HEK293 (cell line): Measurements from ENCODE around the gene MYO18B.

Experiments used
- CTCF ChIA-PET: fragments of 350-600 bp; formaldehyde crosslinking; extraction: SDS; loops from one replicate; lab custom pipeline; 2021; ENCODE audit warnings: antibody characterized with exemption; lab: Yijun Ruan, JAX
- POLR2A ChIA-PET: fragments of 300-600 bp; formaldehyde crosslinking; extraction: SDS; loops from one replicate; lab custom pipeline; 2020; ENCODE audit warnings: antibody characterized with exemption, inconsistent platforms; lab: Yijun Ruan, JAX
- H3K27ac ChIP-seq: fragments of 200-500 bp; sonication (Bioruptor generic); 2 replicates; pipeline ENCODE4 v1.5.1; 2014; ENCODE audit warnings: low read depth, low read length, control low read depth, inconsistent platforms; ENCODE audit errors: extremely low read depth
- H3K36me3 ChIP-seq, 2 experiments: fragments of 200-500 bp in 1 of 2; sonication (Bioruptor generic) in 1 of 2; 1 replicate in 1 of 2; 2 replicates in 1 of 2; pipeline ENCODE4 v1.5.1; 2014 to 2017; ENCODE audit warnings: inconsistent platforms in 2 of 2, low read length in 2 of 2; ENCODE audit not compliant: control insufficient read depth in 2 of 2, insufficient read depth in 1 of 2
- H3K4me1 ChIP-seq: fragments of 200-500 bp; sonication (Bioruptor generic); 2 replicates; pipeline ENCODE4 v1.5.1; 2014; ENCODE audit warnings: mild to moderate bottlenecking, low read length, inconsistent platforms; ENCODE audit not compliant: control insufficient read depth, insufficient read depth
- H3K4me3 ChIP-seq: 2 replicates; pipeline ENCODE4 v1.5.1; 2011; ENCODE audit warnings: low read depth, mild to moderate bottlenecking, control low read depth, low read length, moderate library complexity
- H3K9me3 ChIP-seq: fragments of 200-500 bp; sonication (Bioruptor generic); 2 replicates; pipeline ENCODE4 v1.5.1; 2014; ENCODE audit warnings: low read depth, low read length, inconsistent platforms; ENCODE audit not compliant: control insufficient read depth, insufficient read depth
- BCL11B ChIP-seq: fragments of 450-650 bp; formaldehyde crosslinking; IDR thresholded peaks from 2 replicates; pipeline ENCODE4 v1.5.1; 2016; ENCODE audit warnings: low read depth, missing biosample characterization, missing genetic modification characterization
- BCL6B ChIP-seq: fragments of 450-650 bp; formaldehyde crosslinking; IDR thresholded peaks from 2 replicates; pipeline ENCODE4 v1.5.1; 2017; ENCODE audit warnings: missing biosample characterization, missing genetic modification characterization
- CTCF ChIP-seq: fragments of 450-650 bp; formaldehyde crosslinking; IDR thresholded peaks from 2 replicates; pipeline ENCODE4 v1.5.1; 2016; ENCODE audit warnings: missing biosample characterization, missing genetic modification characterization
- GLI4 ChIP-seq: fragments of 450-650 bp; formaldehyde crosslinking; IDR thresholded peaks from 2 replicates; pipeline ENCODE4 v1.5.1; 2016; ENCODE audit warnings: missing biosample characterization, missing genetic modification characterization
- HOXD13 ChIP-seq: sonication (generic); formaldehyde crosslinking; IDR thresholded peaks from 2 replicates; pipeline ENCODE4 v1.8.0; 2022; ENCODE audit warnings: missing genetic modification reagents, borderline replicate concordance
- KLF1 ChIP-seq: fragments of 450-650 bp; formaldehyde crosslinking; IDR thresholded peaks from 2 replicates; pipeline ENCODE4 v1.5.1; 2016; ENCODE audit warnings: missing biosample characterization, missing genetic modification characterization
- KLF10 ChIP-seq: fragments of 450-650 bp; IDR thresholded peaks from 2 replicates; pipeline ENCODE4 v1.5.1; 2018; ENCODE audit warnings: missing biosample characterization, mild to moderate bottlenecking, missing genetic modification characterization
- KLF16 ChIP-seq: fragments of 450-650 bp; formaldehyde crosslinking; IDR thresholded peaks from 2 replicates; pipeline ENCODE4 v1.5.1; 2017; ENCODE audit warnings: missing biosample characterization, missing genetic modification characterization
- MEIS1 ChIP-seq: sonication (generic); formaldehyde crosslinking; IDR thresholded peaks from 2 replicates; pipeline ENCODE4 v1.8.1; 2022; ENCODE audit warnings: missing genetic modification reagents, mild to moderate bottlenecking, borderline replicate concordance
- TRIM28 ChIP-seq: IDR thresholded peaks from 2 replicates; pipeline ENCODE4 v1.6.1; 2011; ENCODE audit warnings: low read length, control low read depth, borderline replicate concordance
- YY1 ChIP-seq: fragments of 450-650 bp; formaldehyde crosslinking; IDR thresholded peaks from 2 replicates; pipeline ENCODE4 v1.5.1; 2018; ENCODE audit warnings: missing biosample characterization, missing genetic modification characterization
- ZNF112 ChIP-seq: fragments of 450-650 bp; formaldehyde crosslinking; IDR thresholded peaks from 2 replicates; pipeline ENCODE4 v1.5.0; 2017; ENCODE audit warnings: missing biosample characterization, missing genetic modification characterization
- ZNF133 ChIP-seq: fragments of 450-650 bp; formaldehyde crosslinking; IDR thresholded peaks from 2 replicates; pipeline ENCODE4 v1.5.1; 2016; ENCODE audit warnings: missing biosample characterization, missing genetic modification characterization
- ZNF561 ChIP-seq: fragments of 450-650 bp; IDR thresholded peaks from 2 replicates; pipeline ENCODE4 v1.5.1; 2018; ENCODE audit warnings: missing biosample characterization, missing genetic modification characterization, borderline replicate concordance
- ZNF768 ChIP-seq: fragments of 450-650 bp; formaldehyde crosslinking; IDR thresholded peaks from 2 replicates; pipeline ENCODE4 v1.5.1; 2018; ENCODE audit warnings: missing biosample characterization, mild to moderate bottlenecking, missing genetic modification characterization
- ZNF777 ChIP-seq: fragments of 450-650 bp; formaldehyde crosslinking; IDR thresholded peaks from 2 replicates; pipeline ENCODE4 v1.5.1; 2017; ENCODE audit warnings: missing biosample characterization, missing genetic modification characterization, borderline replicate concordance
- ZNF785 ChIP-seq: fragments of 450-650 bp; formaldehyde crosslinking; IDR thresholded peaks from 2 replicates; pipeline ENCODE4 v1.5.1; 2016; ENCODE audit warnings: missing biosample characterization, missing genetic modification characterization
- TF ChIP-seq, protein P1 (sequence below): fragments of 450-650 bp; formaldehyde crosslinking; IDR thresholded peaks from 2 replicates; pipeline ENCODE4 v1.5.1; 2017; ENCODE audit warnings: missing biosample characterization, missing genetic modification characterization
- TF ChIP-seq, protein P2 (sequence below): fragments of 450-650 bp; formaldehyde crosslinking; IDR thresholded peaks from 2 replicates; pipeline ENCODE4 v1.5.1; 2017; ENCODE audit warnings: missing biosample characterization, missing genetic modification characterization

The MYO18B gene

DNA sequence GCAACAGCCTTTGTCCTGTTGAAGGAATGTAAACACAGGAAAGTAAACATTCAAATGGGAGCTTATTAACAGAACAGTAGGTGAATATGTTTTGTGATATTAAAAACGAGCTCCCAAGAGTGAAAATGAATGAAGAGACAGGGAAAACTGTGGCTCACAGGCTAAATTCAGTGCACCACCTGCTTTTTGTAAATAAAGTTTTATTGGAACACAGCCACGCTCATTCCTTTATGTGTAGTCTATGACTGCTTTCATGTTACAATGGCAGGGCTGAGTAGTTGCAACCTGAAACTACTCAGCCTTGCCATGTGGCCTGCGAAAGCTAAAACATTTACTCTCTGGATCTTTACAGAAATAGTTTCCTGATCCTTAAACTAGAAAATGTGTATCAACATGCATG is 136.9 kb downstream of the MYO18B start (continued):
- no peak for TF ChIP-seq CTCF
- TF ChIP-seq, protein P1, sequence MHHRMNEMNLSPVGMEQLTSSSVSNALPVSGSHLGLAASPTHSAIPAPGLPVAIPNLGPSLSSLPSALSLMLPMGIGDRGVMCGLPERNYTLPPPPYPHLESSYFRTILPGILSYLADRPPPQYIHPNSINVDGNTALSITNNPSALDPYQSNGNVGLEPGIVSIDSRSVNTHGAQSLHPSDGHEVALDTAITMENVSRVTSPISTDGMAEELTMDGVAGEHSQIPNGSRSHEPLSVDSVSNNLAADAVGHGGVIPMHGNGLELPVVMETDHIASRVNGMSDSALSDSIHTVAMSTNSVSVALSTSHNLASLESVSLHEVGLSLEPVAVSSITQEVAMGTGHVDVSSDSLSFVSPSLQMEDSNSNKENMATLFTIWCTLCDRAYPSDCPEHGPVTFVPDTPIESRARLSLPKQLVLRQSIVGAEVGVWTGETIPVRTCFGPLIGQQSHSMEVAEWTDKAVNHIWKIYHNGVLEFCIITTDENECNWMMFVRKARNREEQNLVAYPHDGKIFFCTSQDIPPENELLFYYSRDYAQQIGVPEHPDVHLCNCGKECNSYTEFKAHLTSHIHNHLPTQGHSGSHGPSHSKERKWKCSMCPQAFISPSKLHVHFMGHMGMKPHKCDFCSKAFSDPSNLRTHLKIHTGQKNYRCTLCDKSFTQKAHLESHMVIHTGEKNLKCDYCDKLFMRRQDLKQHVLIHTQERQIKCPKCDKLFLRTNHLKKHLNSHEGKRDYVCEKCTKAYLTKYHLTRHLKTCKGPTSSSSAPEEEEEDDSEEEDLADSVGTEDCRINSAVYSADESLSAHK (tag by site-specific recombination) = no peak
- no peak for TF ChIP-seq BCL6B (tag by site-specific recombination)
- TF ChIP-seq BCL11B (tag by site-specific recombination) = no peak
- TF ChIP-seq ZNF768 = no peak
- no peak for TF ChIP-seq ZNF777 (tag by site-specific recombination)
- TF ChIP-seq MEIS1 (CRISPR knock-in tag) = no peak
- no peak for TF ChIP-seq TRIM28
- no peak for TF ChIP-seq KLF1 (tag by site-specific recombination)
- TF ChIP-seq, protein P2, sequence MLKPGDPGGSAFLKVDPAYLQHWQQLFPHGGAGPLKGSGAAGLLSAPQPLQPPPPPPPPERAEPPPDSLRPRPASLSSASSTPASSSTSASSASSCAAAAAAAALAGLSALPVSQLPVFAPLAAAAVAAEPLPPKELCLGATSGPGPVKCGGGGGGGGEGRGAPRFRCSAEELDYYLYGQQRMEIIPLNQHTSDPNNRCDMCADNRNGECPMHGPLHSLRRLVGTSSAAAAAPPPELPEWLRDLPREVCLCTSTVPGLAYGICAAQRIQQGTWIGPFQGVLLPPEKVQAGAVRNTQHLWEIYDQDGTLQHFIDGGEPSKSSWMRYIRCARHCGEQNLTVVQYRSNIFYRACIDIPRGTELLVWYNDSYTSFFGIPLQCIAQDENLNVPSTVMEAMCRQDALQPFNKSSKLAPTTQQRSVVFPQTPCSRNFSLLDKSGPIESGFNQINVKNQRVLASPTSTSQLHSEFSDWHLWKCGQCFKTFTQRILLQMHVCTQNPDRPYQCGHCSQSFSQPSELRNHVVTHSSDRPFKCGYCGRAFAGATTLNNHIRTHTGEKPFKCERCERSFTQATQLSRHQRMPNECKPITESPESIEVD (tag by site-specific recombination) = no peak

- H3K27ac ChIP-seq = no peak overlapping the region
- no peaks in the 10 kb centered on the region for H3K4me1 ChIP-seq
- CTCF ChIA-PET = interaction anchor here (0.7 to 0.9 kb wide), 5 partner anchors 11 to 445 kb away, joined by 3 read pairs; no protein-coding TSS in a partner anchor
Observed at GRCh38 chr22:25880524-25880923, 138.5 kb downstream of the MYO18B start.

GRCh38 chr22:25881210-25881755 is 139.3 kb downstream of the MYO18B start:
- POLR2A ChIA-PET = no interaction called here
- no peaks in the 10 kb centered on the region for H3K4me1 ChIP-seq
- no peak overlapping the region for H3K4me3 ChIP-seq
- CTCF ChIA-PET = interaction anchor here (0.7 to 1.4 kb wide), 2 partner anchors 17 to 22 kb away, joined by 3 read pairs; no protein-coding TSS in a partner anchor
- H3K27ac ChIP-seq = no peak overlapping the region
- TF ChIP-seq KLF16 (tag by site-specific recombination) (no peak), ZNF785 (tag by site-specific recombination) (no peak), ZNF133 (tag by site-specific recombination) (no peak), ZNF561 (tag by site-specific recombination) (no peak), YY1 (tag by site-specific recombination) (no peak), ZNF112 (no peak)
- no peaks in the 10 kb centered on the region for H3K9me3 ChIP-seq
- H3K36me3 ChIP-seq = no peaks in the 10 kb centered on the region

More at GRCh38 chr22:25880524-25880923, 138.5 kb downstream of the MYO18B start:
- Histone ChIP-seq H3K36me3 (no peaks in the 10 kb centered on the region), H3K4me3 (no peak overlapping the region), H3K9me3 (no peaks in the 10 kb centered on the region)
- TF ChIP-seq HOXD13 (CRISPR knock-in tag) = no peak
- TF ChIP-seq GLI4 (tag by site-specific recombination) = no peak
- no peak for TF ChIP-seq KLF10
- POLR2A ChIA-PET = no interaction called here
